IPS-20b (cell line): ENCODE results near the gene CHST11.
A peak's percentile ranks its signal among the peaks of the same experiment; 100 is the strongest.

Source experiments
- H3K27ac ChIP-seq: one replicate; pipeline ENCODE4 v1.5.1; 2013; ENCODE audit warnings: low read length
- H3K27me3 ChIP-seq: 2 replicates; pipeline ENCODE4 v1.6.1; 2013; ENCODE audit warnings: mild to moderate bottlenecking, low read length, inconsistent platforms; ENCODE audit not compliant: insufficient read depth
- H3K36me3 ChIP-seq: 2 replicates; pipeline ENCODE4 v1.6.1; 2013; ENCODE audit warnings: low read depth, mild to moderate bottlenecking, inconsistent platforms, low read length, moderate library complexity; ENCODE audit not compliant: insufficient read depth
- H3K4me1 ChIP-seq: 2 replicates; pipeline ENCODE4 v1.6.1; 2013; ENCODE audit warnings: mild to moderate bottlenecking, control low read depth, inconsistent platforms, low read length, moderate library complexity; ENCODE audit not compliant: insufficient read depth
- H3K4me3 ChIP-seq: 2 replicates; pipeline ENCODE4 v1.5.1; 2013; ENCODE audit warnings: mild to moderate bottlenecking, low read length, inconsistent platforms
- H3K9ac ChIP-seq: 2 replicates; pipeline ENCODE4 v1.6.1; 2013; ENCODE audit warnings: low read depth, mild to moderate bottlenecking, inconsistent platforms, low read length, moderate library complexity
- H3K9me3 ChIP-seq: 2 replicates; pipeline ENCODE4 v1.6.1; 2013; ENCODE audit warnings: mild to moderate bottlenecking, low read depth, low read length, inconsistent platforms; ENCODE audit not compliant: insufficient read depth

The CHST11 gene

DNA sequence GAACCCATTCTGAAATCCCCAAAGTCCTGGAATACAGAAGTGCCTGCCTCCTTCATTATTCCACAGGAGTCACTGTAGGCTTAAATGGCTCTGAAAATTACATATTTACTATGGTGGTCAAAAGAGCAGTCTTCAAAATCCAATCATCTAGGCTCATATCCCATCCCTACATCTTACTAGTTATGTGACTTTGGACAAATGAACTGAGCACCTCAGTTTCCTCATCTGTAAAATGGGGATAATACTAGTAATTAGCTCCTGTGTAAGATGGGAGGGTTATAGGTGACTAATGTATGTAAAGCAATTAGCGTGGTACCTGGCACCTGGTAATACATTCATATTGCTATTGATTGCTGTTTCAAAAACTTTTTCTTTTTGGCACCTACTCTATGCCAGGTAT, 243.6 kb downstream of the CHST11 start:
- H3K36me3 ChIP-seq = no peaks in the 10 kb centered on the region
- peaks cover 12% of the 10 kb centered on the region; the same call in 1 of the 2 replicates for H3K4me1 ChIP-seq
- no peak overlapping the region for H3K27ac ChIP-seq
- H3K9ac ChIP-seq = no peak overlapping the region
- H3K4me3 ChIP-seq = no peak overlapping the region
- H3K27me3 ChIP-seq = no peaks in the 10 kb centered on the region
- H3K9me3 ChIP-seq = no peaks in the 10 kb centered on the region

DNA sequence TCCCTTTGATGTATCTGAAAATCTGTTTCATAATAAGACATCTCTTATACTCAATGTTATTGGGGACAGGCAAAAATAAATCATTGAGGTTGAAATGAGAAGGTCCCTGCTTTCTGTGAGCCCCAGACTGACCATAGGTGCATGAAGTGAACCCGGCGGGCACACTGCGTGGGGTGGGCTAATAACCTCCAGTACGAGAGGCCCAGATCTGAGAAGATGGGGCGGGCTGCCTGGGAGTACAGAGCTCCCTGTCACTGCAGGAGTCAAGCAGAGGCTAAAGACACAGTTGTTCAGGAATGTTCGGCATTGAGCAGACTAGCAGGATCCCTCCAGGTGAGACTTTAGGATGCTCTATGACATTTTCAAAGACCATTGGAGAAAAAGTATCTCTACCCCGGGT, 244.6 kb downstream of the CHST11 start:
- no peaks in the 10 kb centered on the region for H3K27me3 ChIP-seq
- peaks cover 12% of the 10 kb centered on the region; the same call in 1 of the 2 replicates for H3K4me1 ChIP-seq
- H3K36me3 ChIP-seq = no peaks in the 10 kb centered on the region
- H3K27ac ChIP-seq = no peak overlapping the region
- H3K9ac ChIP-seq = no peak overlapping the region
- H3K9me3 ChIP-seq = no peaks in the 10 kb centered on the region
- H3K4me3 ChIP-seq = no peak overlapping the region

DNA sequence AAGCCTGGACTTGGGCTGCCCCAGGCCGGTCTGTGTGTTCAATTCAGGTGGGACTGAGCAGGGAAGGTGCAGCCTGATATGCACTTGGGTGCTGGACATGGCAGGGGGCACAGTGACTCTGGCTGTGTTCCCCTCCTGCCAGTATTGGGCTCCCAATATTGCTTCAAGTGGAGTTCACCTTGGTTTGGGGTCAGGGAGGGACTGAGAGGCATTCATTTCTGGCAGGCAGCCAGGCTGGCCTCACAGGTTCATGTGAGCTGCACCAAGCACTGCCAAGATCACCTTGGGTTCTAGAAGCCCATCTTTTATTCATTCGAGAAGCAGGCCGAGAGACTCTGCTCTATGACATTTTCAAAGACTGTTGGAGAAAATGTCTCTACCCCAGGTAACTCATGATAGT, 245.0 kb downstream of the CHST11 start:
- H3K9me3 ChIP-seq = no peaks in the 10 kb centered on the region
- H3K27ac ChIP-seq = no peak overlapping the region
- H3K9ac ChIP-seq = no peak overlapping the region
- no peak overlapping the region for H3K4me3 ChIP-seq
- H3K36me3 ChIP-seq = no peaks in the 10 kb centered on the region
- H3K4me1 ChIP-seq = peaks cover 12% of the 10 kb centered on the region; the same call in 1 of the 2 replicates
- H3K27me3 ChIP-seq = no peaks in the 10 kb centered on the region

- H3K4me3 ChIP-seq = no peak overlapping the region
- H3K9ac ChIP-seq = no peak overlapping the region
- no peaks in the 10 kb centered on the region for H3K27me3 ChIP-seq
- peaks cover 14% of the 10 kb centered on the region for H3K4me1 ChIP-seq
- no peaks in the 10 kb centered on the region for H3K36me3 ChIP-seq
- no peak overlapping the region for H3K27ac ChIP-seq
- H3K9me3 ChIP-seq = no peaks in the 10 kb centered on the region
Observed at GRCh38 chr12:104702565-104703139, 245.9 kb downstream of the CHST11 start.

DNA sequence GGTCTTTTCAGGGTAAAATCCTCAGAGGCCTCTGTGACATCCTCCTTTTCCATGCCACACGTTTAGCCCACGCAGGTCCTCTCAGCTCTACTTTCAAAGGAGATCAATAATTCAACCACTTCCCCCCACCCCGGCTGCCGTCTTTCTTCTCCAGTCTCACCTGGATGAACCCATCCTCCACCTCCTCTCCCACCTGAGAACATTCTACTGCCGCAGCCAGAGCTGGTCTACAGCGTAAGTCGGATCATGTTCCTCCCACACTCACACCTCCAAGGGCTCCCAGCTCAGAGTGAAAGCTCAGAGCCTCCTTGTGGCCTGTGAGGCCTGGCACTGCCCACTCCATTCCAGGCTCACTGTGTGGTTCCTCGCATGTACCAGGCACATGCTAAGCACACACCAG, 246.6 kb downstream of the CHST11 start:
- Histone ChIP-seq H3K9ac (no peak overlapping the region), H3K4me1 (peaks cover 20% of the 10 kb centered on the region), H3K36me3 (no peaks in the 10 kb centered on the region), H3K27me3 (no peaks in the 10 kb centered on the region), H3K4me3 (no peak overlapping the region), H3K27ac (no peak overlapping the region), H3K9me3 (no peaks in the 10 kb centered on the region)

GRCh38 chr12:104704224-104704779, 247.6 kb downstream of the CHST11 start:
- peaks cover 27% of the 10 kb centered on the region for H3K4me1 ChIP-seq
- H3K27ac ChIP-seq = no peak overlapping the region
- no peaks in the 10 kb centered on the region for H3K9me3 ChIP-seq
- H3K4me3 ChIP-seq = no peak overlapping the region
- no peaks in the 10 kb centered on the region for H3K27me3 ChIP-seq
- no peak overlapping the region for H3K9ac ChIP-seq
- no peaks in the 10 kb centered on the region for H3K36me3 ChIP-seq

- no peaks in the 10 kb centered on the region for H3K9me3 ChIP-seq
- H3K4me3 ChIP-seq = no peak overlapping the region
- peaks cover 33% of the 10 kb centered on the region for H3K4me1 ChIP-seq
- no peaks in the 10 kb centered on the region for H3K27me3 ChIP-seq
- H3K27ac ChIP-seq = no peak overlapping the region
- H3K36me3 ChIP-seq = no peaks in the 10 kb centered on the region
- no peak overlapping the region for H3K9ac ChIP-seq
Observed at GRCh38 chr12:104707194-104707593, 250.4 kb downstream of the CHST11 start.

GRCh38 chr12:104707794-104708558, 251.2 kb downstream of the CHST11 start:
- no peak overlapping the region for H3K9ac ChIP-seq
- no peaks in the 10 kb centered on the region for H3K9me3 ChIP-seq
- 0 out of 2 replicates have a peak overlapping the region, but pooled peaks have one; percentile 3 for H3K4me3 ChIP-seq
- H3K4me1 ChIP-seq = peaks cover 31% of the 10 kb centered on the region
- no peak overlapping the region for H3K27ac ChIP-seq
- no peaks in the 10 kb centered on the region for H3K27me3 ChIP-seq
- no peaks in the 10 kb centered on the region for H3K36me3 ChIP-seq

- no peak overlapping the region for H3K27ac ChIP-seq
- H3K36me3 ChIP-seq = no peaks in the 10 kb centered on the region
- H3K9ac ChIP-seq = no peak overlapping the region
- H3K27me3 ChIP-seq = no peaks in the 10 kb centered on the region
- H3K9me3 ChIP-seq = no peaks in the 10 kb centered on the region
- 0 out of 2 replicates have a peak overlapping the region, but pooled peaks have one; percentile 3 for H3K4me3 ChIP-seq
- peaks cover 38% of the 10 kb centered on the region for H3K4me1 ChIP-seq
Observed at GRCh38 chr12:104708891-104709290, 252.1 kb downstream of the CHST11 start.

DNA sequence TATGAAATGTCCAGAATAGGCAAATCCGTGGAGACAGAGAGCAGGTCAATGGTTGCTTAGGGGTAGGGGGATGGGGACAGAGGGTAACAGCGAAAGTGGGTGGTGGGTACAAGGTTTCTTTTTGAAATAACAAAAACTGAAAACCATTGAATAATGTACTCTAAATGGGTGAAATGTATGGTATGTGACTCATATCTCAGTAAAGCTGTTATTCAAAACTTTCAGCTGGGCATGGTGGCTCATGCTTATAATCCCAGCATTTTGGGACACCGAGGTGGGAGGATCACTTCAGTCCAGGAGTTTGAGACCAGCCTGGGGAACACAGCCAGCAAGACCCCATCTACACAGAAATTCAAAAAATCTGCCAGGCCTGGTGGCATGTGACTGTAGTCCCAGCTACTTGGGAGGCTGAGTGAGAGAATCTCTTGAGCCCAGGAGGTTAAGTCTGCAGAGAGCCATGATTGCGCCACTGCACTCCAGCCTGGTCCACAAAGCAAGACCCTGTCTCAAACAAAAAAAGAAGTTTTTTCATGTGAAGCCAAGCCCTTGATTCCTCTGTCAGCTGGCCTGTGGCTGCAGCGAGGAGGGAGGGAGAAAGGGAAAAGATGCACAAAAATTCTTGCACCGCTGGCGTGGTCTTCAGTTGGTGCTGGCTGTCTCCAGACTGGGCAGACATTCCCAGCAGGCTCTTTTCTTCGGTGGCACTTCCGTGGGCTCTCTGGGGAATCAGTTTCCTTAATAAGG, 253.1 kb downstream of the CHST11 start:
- H3K27ac ChIP-seq = no peak overlapping the region
- no peaks in the 10 kb centered on the region for H3K27me3 ChIP-seq
- no peaks in the 10 kb centered on the region for H3K36me3 ChIP-seq

GRCh38 chr12:104710940-104711689, 254.4 kb downstream of the CHST11 start:
- Histone ChIP-seq H3K9ac (no peak overlapping the region), H3K27ac (no peak overlapping the region), H3K4me3 (no peak overlapping the region), H3K27me3 (no peaks in the 10 kb centered on the region), H3K9me3 (no peaks in the 10 kb centered on the region), H3K4me1 (peaks cover 30% of the 10 kb centered on the region), H3K36me3 (no peaks in the 10 kb centered on the region)

More for the DNA sequence above, 253.1 kb downstream of the CHST11 start:
- H3K9ac ChIP-seq = no peak overlapping the region
- H3K4me3 ChIP-seq = no peak overlapping the region
- H3K9me3 ChIP-seq = no peaks in the 10 kb centered on the region
- peaks cover 33% of the 10 kb centered on the region for H3K4me1 ChIP-seq
